Adipocyte (in vitro differentiated cells): ENCODE measurements around the gene CCR8.

Source experiments
- DNase-seq: peaks from one replicate; pipeline ENCODE4 v3.0.0-alpha.2; 2015; ENCODE audit warnings: low read depth
- H3K27me3 ChIP-seq: replicated peaks from 2 replicates; pipeline ENCODE4 v1.7.0; 2013; ENCODE audit warnings: mild to moderate bottlenecking, low read length, moderate library complexity; ENCODE audit not compliant: control insufficient read depth, insufficient read depth
- H3K36me3 ChIP-seq: 2 replicates; pipeline ENCODE4 v1.7.0; 2013; ENCODE audit warnings: low read length, mild to moderate bottlenecking, moderate library complexity; ENCODE audit not compliant: control insufficient read depth, insufficient read depth, severe bottlenecking
- H3K4me1 ChIP-seq: 2 replicates; pipeline ENCODE4 v1.7.0; 2013; ENCODE audit warnings: mild to moderate bottlenecking, low read length, moderate library complexity; ENCODE audit not compliant: control insufficient read depth, insufficient read depth
- H3K4me3 ChIP-seq: 2 replicates; pipeline ENCODE4 v1.7.0; 2013; ENCODE audit warnings: mild to moderate bottlenecking, low read length, moderate library complexity
- H3K9ac ChIP-seq: 2 replicates; pipeline ENCODE4 v1.7.0; 2013; ENCODE audit warnings: mild to moderate bottlenecking, low read length, moderate library complexity
- H3K9me3 ChIP-seq: 2 replicates; pipeline ENCODE4 v1.7.0; 2013; ENCODE audit warnings: mild to moderate bottlenecking, low read length, moderate library complexity; ENCODE audit not compliant: control insufficient read depth

Gene CCR8

GRCh38 chr3:39378957-39379777 is 49.7 kb downstream of the CCR8 start:
- Histone ChIP-seq H3K4me1 (peaks cover 6% of the 10 kb centered on the region), H3K9me3 (no peaks in the 10 kb centered on the region), H3K4me3 (no peak overlapping the region), H3K36me3 (no peaks in the 10 kb centered on the region), H3K27me3 (peaks cover 5% of the 10 kb centered on the region), H3K9ac (no peak overlapping the region)
- DNase-seq, result no peak

- DNase-seq, result no peak
- H3K9me3 ChIP-seq, result no peaks in the 10 kb centered on the region
- H3K27me3 ChIP-seq, result peaks cover 5% of the 10 kb centered on the region
- H3K36me3 ChIP-seq, result no peaks in the 10 kb centered on the region
- H3K4me1 ChIP-seq, result peaks cover 6% of the 10 kb centered on the region
- H3K9ac ChIP-seq, result no peak overlapping the region
- no peak overlapping the region for H3K4me3 ChIP-seq
Measured at GRCh38 chr3:39379778-39380155, 50.3 kb downstream of the CCR8 start.

DNA sequence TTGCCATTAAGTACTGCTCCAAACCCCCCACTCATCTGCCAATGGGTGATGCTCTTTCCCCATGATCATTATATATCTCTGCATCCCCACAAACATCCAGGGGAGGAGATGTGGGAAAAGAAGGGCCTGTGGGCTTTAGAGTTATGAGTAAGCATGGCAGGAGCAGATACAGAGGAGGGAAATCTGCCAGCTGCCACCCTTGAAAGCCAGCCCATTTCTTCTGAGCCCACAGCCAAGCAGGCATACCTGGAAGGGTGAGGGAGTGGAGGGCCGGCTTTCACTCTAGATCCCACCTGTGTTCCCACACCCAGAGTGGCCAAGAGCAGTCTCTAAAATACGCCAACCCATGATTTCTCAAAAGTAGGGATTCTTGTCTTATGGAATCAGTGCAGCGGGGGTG is 51.9 kb downstream of the CCR8 start:
- no peaks in the 10 kb centered on the region for H3K9me3 ChIP-seq
- H3K36me3 ChIP-seq, result no peaks in the 10 kb centered on the region
- no peak overlapping the region for H3K9ac ChIP-seq
- H3K4me1 ChIP-seq, result peaks cover 15% of the 10 kb centered on the region
- H3K27me3 ChIP-seq, result no peaks in the 10 kb centered on the region
- no peak for DNase-seq
- H3K4me3 ChIP-seq, result no peak overlapping the region
